Thymus (tissue), 14 donors: ENCODE measurements around the gene TENM3. TPM values are rescaled to one million over a fixed set of nuclear protein-coding genes. Genes with fewer than 3 reads are reported as not detected.
"Not testable (repeated sequence)": the region's sequence is repeated elsewhere in the genome, so short reads cannot be mapped to it uniquely, and the experiment has no call there.

Experiments used
- DNase-seq, 9 donors: peaks; one replicate each; pipeline ENCODE4 v3.0.0-alpha.2; 2013; ENCODE audit warnings: low spot score in 9 of 9, low read depth in 6 of 9, missing footprints in 1 of 9
- H3K27ac ChIP-seq, 2 donors: one replicate each; pipeline ENCODE4 v1.5.1; 2013; ENCODE audit warnings: control low read depth in 1 of 2, low read depth in 1 of 2, low read length in 1 of 2, mild to moderate bottlenecking in 1 of 2, moderate library complexity in 1 of 2
- H3K27me3 ChIP-seq, 2 donors: one replicate each; pipeline ENCODE4 v1.5.1; 2013; ENCODE audit warnings: low read length in 1 of 2; ENCODE audit not compliant: control insufficient read depth in 2 of 2, insufficient read depth in 1 of 2
- H3K36me3 ChIP-seq, 2 donors: one replicate each; pipeline ENCODE4 v1.5.1; 2013; ENCODE audit warnings: low read length in 1 of 2, mild to moderate bottlenecking in 1 of 2, moderate library complexity in 1 of 2; ENCODE audit not compliant: control insufficient read depth in 2 of 2, insufficient read depth in 2 of 2
- H3K4me1 ChIP-seq, 2 donors: one replicate each; pipeline ENCODE4 v1.5.1; 2013; ENCODE audit warnings: low read length in 2 of 2; ENCODE audit not compliant: control insufficient read depth in 2 of 2, insufficient read depth in 2 of 2
- H3K4me3 ChIP-seq, 2 donors: one replicate each; pipeline ENCODE4 v1.5.1; 2013; ENCODE audit warnings: low read length in 2 of 2, control low read depth in 1 of 2, mild to moderate bottlenecking in 1 of 2
- H3K9me3 ChIP-seq, 2 donors: one replicate each; pipeline ENCODE4 v1.5.1; 2013; ENCODE audit warnings: low read length in 1 of 2, mild to moderate bottlenecking in 1 of 2; ENCODE audit not compliant: control insufficient read depth in 2 of 2, insufficient read depth in 1 of 2
- WGBS: extraction: QIAGEN DNeasy Blood & Tissue Kit; methylation state at CpG from one replicate; pipeline ENCODE4 v1.1.7; 2013; 5-methylcytosine and 5-hydroxymethylcytosine counted together
- long read RNA-seq, 10 donors: transcript quantifications; one replicate each; lab custom pipeline, GENCODE V29; 2026
- polyA plus RNA-seq: library from polyadenylated mRNA; stranded (reverse); fragments of 200-250 nt; gene quantifications from one replicate; pipeline ENCODE4 v1.2.3, GENCODE V29; 2013
- total RNA-seq: library from RNA; stranded (reverse); fragments of 120-200 nt; gene quantifications from one replicate; pipeline ENCODE4 v1.2.4, GENCODE V29; 2013
- donor health status: healthy.

The TENM3 gene
- total RNA-seq, result 9.5 TPM
- 2.1 TPM for polyA plus RNA-seq
- long read RNA-seq, donor 1, result 0 reads
- long read RNA-seq, donor 2, result 0 reads
- long read RNA-seq, donor 3, result 0 reads
- long read RNA-seq, donor 4, partial matches to known transcripts, result 0 of 2 reads
- long read RNA-seq, donor 4, other reads (novel, unspliced or antisense), result 0 of 2 reads
- long read RNA-seq, donor 5, partial matches to known transcripts, result 5 of 5 reads
- long read RNA-seq, donor 5, other reads (novel, unspliced or antisense), result 0 of 5 reads
- long read RNA-seq, donor 6, result 0 reads
- long read RNA-seq, donor 7, result 0 reads
- long read RNA-seq, donor 8, result 0 reads
- long read RNA-seq, donor 9, partial matches to known transcripts, result 0 of 1 reads
- long read RNA-seq, donor 9, other reads (novel, unspliced or antisense), result 0 of 1 reads
- long read RNA-seq, donor 10, result 0 reads

DNA sequence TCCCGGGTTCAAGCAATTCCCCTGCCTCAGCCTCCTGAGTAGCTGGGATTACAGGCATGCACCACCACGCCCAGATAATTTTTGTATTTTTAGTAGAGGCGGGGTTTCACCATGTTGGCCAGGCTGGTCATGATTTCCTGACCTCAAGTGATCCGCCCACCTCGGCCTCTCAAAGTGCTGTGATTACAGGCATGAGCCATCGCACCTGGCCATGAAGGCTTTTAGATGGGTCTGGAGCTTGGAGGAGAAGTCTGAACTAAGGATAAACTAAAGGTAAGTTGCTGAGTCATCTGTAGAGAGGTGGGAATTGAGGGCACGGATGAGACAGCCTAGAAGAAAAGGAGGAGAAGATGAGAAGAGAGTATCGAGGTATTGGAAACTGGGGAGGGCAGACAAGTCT, at the start of gene TENM3:
TSS of gene TENM3 (plus strand) at position 199 of the 400 bp plus-strand sequence. CDS start 80,619 bp downstream, outside the sequence.
- not testable (repeated sequence) for H3K4me1 ChIP-seq, DNase-seq, H3K4me3 ChIP-seq, H3K36me3 ChIP-seq, H3K9me3 ChIP-seq, H3K27me3 ChIP-seq, H3K27ac ChIP-seq
- 94% methylated on average over 8 of the region's 8 CpGs for WGBS

DNA sequence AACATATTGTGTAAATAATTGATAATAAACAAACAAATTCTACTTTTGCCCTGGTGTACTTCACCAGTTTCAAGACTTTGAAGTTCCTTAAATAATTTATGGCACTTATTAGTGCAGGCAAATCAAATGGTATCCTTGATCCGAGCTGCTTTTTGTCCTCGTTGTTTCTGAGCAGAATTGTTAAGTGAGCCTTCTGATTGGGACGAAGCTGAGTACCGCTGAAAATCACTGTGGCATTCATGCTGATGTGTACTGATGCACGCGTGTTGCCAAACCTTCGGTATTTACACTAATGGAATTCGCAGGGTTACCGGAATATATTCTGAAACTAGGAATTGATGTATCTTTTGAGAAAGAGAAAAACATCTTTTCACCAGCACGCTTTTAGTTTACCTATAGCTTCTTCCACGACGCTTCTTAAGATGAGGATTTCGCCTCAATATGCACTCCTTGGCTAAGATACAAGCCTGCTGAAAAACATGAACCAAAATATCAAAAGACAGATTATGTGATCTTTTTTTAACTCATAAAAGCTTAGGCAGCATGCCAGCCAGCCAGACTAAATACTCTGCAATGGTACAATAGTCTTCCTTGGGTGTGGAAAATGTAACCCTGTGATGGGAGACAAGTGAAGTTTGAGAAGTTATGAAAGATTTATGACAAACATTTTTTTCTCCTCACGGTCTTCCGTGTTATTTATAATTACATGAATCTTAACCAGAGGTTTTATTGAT, 48.9 kb upstream of the TENM3 start:
- Histone ChIP-seq H3K4me1 (no peaks in the 10 kb centered on the region), H3K27me3 (no peaks in the 10 kb centered on the region), H3K36me3 (no peaks in the 10 kb centered on the region), H3K4me3 (no peak overlapping the region), H3K27ac (no peak overlapping the region), H3K9me3 (no peaks in the 10 kb centered on the region)
- DNase-seq, result no peak
- 91% methylated on average over 15 of the region's 15 CpGs for WGBS

DNA sequence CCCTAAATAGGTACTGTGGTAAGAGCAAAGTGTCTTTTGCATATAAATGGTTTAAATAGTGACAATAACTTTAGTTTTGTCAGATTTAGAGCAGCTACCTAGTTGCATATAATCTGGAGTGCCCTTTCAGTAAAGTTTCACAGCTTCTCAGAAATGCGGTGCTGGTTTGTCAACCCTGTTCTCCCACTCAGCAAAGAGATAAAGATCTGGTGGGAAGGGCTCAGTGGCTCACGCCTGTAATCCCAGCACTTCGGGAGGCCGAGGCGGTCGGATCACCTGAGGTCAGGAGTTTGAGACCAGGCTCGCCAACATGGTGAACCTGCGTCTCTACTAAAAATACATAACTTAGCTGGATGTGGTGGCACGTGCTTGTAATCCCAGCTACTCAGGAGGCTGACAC, 45.6 kb upstream of the TENM3 start:
- H3K9me3 ChIP-seq, result no peaks in the 10 kb centered on the region
- DNase-seq, result no peak
- WGBS, result 94% methylated on average over 9 of the region's 9 CpGs

DNA sequence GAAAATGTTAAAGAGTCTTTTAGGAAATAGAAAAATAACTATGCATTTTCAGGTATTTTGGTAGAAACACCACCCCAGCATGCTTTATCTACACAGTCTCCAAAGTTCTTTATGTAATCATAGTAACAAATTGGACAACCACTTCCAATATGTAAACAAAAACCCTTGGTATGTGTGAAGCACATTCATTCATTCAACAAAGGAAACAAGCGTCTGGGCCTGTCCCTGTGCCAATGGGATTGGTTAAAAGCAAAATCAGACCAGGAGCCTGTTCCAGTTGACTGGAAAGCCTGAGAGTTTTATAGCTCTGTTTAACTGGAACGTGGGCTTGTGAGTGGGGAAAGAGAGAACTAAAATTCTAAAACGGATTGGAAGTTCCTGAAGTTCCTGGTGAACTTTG, 41.3 kb upstream of the TENM3 start:
- H3K4me3 ChIP-seq, result no peak overlapping the region
- H3K27me3 ChIP-seq, result no peaks in the 10 kb centered on the region
- no peak overlapping the region for H3K27ac ChIP-seq
- no peaks in the 10 kb centered on the region for H3K4me1 ChIP-seq
- H3K36me3 ChIP-seq, result no peaks in the 10 kb centered on the region
- no peaks in the 10 kb centered on the region for H3K9me3 ChIP-seq
- DNase-seq, result no peak
- WGBS, result 65% methylated on average over 3 of the region's 3 CpGs

More for the DNA sequence above, 45.6 kb upstream of the TENM3 start:
- Histone ChIP-seq H3K4me1 (no peaks in the 10 kb centered on the region), H3K27me3 (no peaks in the 10 kb centered on the region), H3K27ac (no peak overlapping the region), H3K36me3 (no peaks in the 10 kb centered on the region), H3K4me3 (no peak overlapping the region)

DNA sequence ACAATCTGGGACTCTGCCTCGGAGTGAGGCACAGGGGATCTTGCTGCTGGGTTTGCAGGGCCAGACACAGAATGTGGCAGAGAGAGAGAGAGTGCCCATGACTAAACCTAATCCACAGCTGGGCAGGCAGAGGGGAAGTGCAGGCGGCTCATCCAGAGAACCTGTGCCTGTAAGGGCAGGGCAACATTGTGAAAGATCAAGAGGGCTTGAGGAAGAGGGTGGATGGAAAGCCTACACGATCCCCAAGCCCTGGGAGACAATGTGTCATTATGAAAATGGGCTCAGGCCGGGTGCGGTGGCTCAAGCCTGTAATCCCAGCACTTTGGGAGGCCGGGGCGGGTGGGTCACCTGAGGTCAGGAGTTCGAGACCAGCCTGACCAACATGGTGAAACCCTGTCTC, 40.6 kb upstream of the TENM3 start:
- 93% methylated on average over 8 of the region's 8 CpGs for WGBS
- Histone ChIP-seq H3K27ac (no peak overlapping the region), H3K4me3 (no peak overlapping the region), H3K9me3 (no peaks in the 10 kb centered on the region), H3K27me3 (no peaks in the 10 kb centered on the region), H3K36me3 (no peaks in the 10 kb centered on the region), H3K4me1 (no peaks in the 10 kb centered on the region)
- DNase-seq, result no peak

DNA sequence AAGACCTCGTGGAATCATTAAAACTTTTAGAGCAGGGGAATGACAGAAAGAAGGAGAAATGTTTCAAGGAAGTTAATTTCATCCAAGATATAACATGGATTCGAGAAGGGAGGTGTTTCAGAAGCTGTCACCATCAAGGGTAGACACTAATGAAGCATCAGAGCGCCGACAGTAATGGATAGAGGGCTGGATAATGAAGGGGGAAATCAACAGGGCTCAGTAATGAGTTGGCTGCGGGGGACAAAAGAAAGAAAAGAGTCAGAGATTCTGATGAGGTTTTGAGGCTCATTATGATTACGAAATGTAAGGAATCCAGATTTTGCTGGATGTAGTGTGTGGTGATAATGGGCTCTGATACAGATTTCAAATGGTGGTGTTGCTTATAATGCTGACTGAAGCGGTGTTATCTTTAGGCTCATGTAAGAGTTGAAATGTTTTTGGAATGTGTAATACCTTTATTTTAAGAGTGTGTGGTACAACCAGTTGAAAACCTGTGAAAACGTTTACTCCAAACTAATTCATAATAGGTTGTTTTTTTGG, 39.3 kb upstream of the TENM3 start:
- Histone ChIP-seq H3K9me3 (no peaks in the 10 kb centered on the region), H3K4me3 (no peak overlapping the region), H3K27ac (no peak overlapping the region), H3K4me1 (no peaks in the 10 kb centered on the region), H3K27me3 (no peaks in the 10 kb centered on the region), H3K36me3 (no peaks in the 10 kb centered on the region)
- no peak for DNase-seq
- 88% methylated on average over 8 of the region's 8 CpGs for WGBS

DNA sequence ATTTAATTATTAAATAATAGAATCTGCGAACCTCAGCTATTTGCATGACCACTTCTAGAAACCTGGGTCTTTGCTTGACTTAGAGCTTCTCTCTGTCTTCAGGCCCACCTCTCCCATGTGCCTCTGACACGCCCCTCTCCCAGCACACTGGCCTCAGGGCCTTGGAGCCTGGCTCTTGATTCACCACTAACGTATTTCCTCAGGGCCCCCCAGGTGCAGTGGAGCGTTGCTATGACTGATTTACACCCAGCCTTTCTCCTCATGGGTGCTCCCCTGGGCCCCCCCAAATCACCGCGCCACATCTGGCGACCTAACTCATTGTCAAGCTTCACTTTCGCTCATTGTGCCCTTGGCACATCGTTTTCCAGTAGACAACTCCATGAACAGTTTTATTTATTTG, 37.9 kb upstream of the TENM3 start:
- H3K36me3 ChIP-seq, result no peaks in the 10 kb centered on the region
- H3K4me1 ChIP-seq, result no peaks in the 10 kb centered on the region
- H3K27ac ChIP-seq, result no peak overlapping the region
- H3K27me3 ChIP-seq, result no peaks in the 10 kb centered on the region
- H3K4me3 ChIP-seq, result no peak overlapping the region
- no peaks in the 10 kb centered on the region for H3K9me3 ChIP-seq
- no peak for DNase-seq
- 92% methylated on average over 9 of the region's 9 CpGs for WGBS

DNA sequence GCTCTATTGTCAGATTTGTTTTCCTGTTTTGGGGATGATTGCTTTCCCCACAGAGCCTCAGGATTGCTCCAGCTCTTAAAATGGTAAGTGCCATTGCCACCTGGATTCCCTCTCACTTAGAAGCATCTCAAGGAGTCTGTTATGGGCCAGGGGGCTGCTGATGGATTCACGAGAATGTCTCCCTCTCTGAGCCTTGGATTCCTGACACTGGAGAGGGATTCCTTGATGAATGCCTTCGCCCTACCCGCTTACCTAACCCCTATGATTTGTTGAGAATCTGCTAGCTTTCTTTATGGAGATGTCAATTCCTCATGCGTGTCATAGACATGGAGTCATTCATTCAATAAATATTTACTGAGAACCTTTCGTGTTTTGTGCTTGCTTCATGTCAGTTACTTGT, 36.9 kb upstream of the TENM3 start:
- no peaks in the 10 kb centered on the region for H3K4me1 ChIP-seq
- no peaks in the 10 kb centered on the region for H3K27me3 ChIP-seq
- no peak overlapping the region for H3K27ac ChIP-seq
- no peaks in the 10 kb centered on the region for H3K36me3 ChIP-seq
- 84% methylated on average over 5 of the region's 5 CpGs for WGBS
- no peak for DNase-seq
- no peaks in the 10 kb centered on the region for H3K9me3 ChIP-seq
- no peak overlapping the region for H3K4me3 ChIP-seq

DNA sequence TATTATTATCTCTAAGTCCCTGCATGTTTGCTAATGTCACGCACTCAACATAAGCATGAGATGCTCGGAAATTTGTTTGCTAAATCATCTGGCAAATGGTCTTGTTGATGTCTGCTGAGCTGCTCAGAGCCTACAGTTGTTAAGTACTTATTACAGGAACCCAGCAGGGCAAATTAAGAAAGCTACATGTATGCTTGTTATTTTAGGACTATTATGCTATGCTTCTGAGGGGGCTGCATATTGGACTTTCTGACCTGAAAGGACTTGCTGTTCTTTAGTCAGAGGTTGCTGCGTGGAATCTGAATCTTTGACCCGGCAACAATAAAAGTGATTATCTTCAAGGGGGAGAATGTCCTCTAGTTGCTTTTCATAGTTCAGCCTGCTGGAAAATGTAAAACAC, 36.3 kb upstream of the TENM3 start:
- no peak for DNase-seq
- no peaks in the 10 kb centered on the region for H3K27me3 ChIP-seq
- H3K9me3 ChIP-seq, result no peaks in the 10 kb centered on the region
- H3K4me3 ChIP-seq, result no peak overlapping the region
- H3K27ac ChIP-seq, result no peak overlapping the region
- H3K4me1 ChIP-seq, result no peaks in the 10 kb centered on the region
- H3K36me3 ChIP-seq, result no peaks in the 10 kb centered on the region
- WGBS, result 89% methylated on average over 4 of the region's 4 CpGs
